Mesenchymal stem cell (in vitro differentiated cells and primary cell): Measurements from ENCODE around the gene ZNF254.

Experiments
- DNase-seq: peaks from one replicate; pipeline ENCODE4 v3.0.0-alpha.2; 2013
- H2AFZ ChIP-seq: one replicate; pipeline ENCODE4 v1.6.1; 2013; ENCODE audit warnings: low read depth, mild to moderate bottlenecking, control low read depth, inconsistent platforms, low read length, moderate library complexity
- H2AK5ac ChIP-seq: 2 replicates; pipeline ENCODE4 v1.6.1; 2013; ENCODE audit warnings: low read length, moderate library complexity, mild to moderate bottlenecking, inconsistent platforms; ENCODE audit not compliant: severe bottlenecking
- H2BK120ac ChIP-seq: one replicate; pipeline ENCODE4 v1.6.1; 2013; ENCODE audit warnings: low read depth, mild to moderate bottlenecking, inconsistent platforms, low read length, moderate library complexity
- H2BK12ac ChIP-seq, 2 experiments: one replicate each; pipeline ENCODE4 v1.6.1; 2013; ENCODE audit warnings: inconsistent platforms in 2 of 2, low read length in 2 of 2, mild to moderate bottlenecking in 2 of 2, moderate library complexity in 2 of 2, control low read depth in 1 of 2
- H2BK15ac ChIP-seq: one replicate; pipeline ENCODE4 v1.6.1; 2013; ENCODE audit warnings: mild to moderate bottlenecking, low read depth, inconsistent platforms; ENCODE audit not compliant: poor library complexity, severe bottlenecking
- H2BK5ac ChIP-seq: 2 replicates; pipeline ENCODE4 v1.6.1; 2013; ENCODE audit warnings: low read depth, mild to moderate bottlenecking, low read length, control low read depth, inconsistent platforms; ENCODE audit not compliant: poor library complexity, severe bottlenecking
- H3K14ac ChIP-seq, 2 experiments: one replicate each; pipeline ENCODE4 v1.6.1; 2013; ENCODE audit warnings: inconsistent platforms in 2 of 2, low read length in 2 of 2, control low read depth in 1 of 2, mild to moderate bottlenecking in 1 of 2, moderate library complexity in 1 of 2
- H3K18ac ChIP-seq, 2 experiments: one replicate each; pipeline ENCODE4 v1.6.1; 2013; ENCODE audit warnings: inconsistent platforms in 2 of 2, low read length in 2 of 2, control low read depth in 1 of 2, low read depth in 1 of 2, mild to moderate bottlenecking in 1 of 2
- H3K23ac ChIP-seq, 2 experiments: one replicate each; pipeline ENCODE4 v1.6.1; 2013; ENCODE audit warnings: inconsistent platforms in 2 of 2, low read length in 2 of 2, mild to moderate bottlenecking in 2 of 2, moderate library complexity in 2 of 2, control low read depth in 1 of 2
- H3K27ac ChIP-seq: 2 replicates; pipeline ENCODE4 v1.5.1; 2013; ENCODE audit warnings: mild to moderate bottlenecking, moderate library complexity, low read length, control low read depth, inconsistent platforms; ENCODE audit not compliant: poor library complexity, severe bottlenecking
- H3K27me3 ChIP-seq, 2 experiments: 2 replicates each; pipeline versions ENCODE4 v1.6.1 to v1.7.0; 2013; ENCODE audit warnings: low read length in 2 of 2, mild to moderate bottlenecking in 2 of 2, moderate library complexity in 2 of 2, control low read depth in 1 of 2, inconsistent platforms in 1 of 2; ENCODE audit not compliant: control insufficient read depth in 1 of 2, insufficient read depth in 1 of 2
- H3K36me3 ChIP-seq, 2 experiments: 2 replicates each; pipeline versions ENCODE4 v1.6.1 to v1.7.0; 2013; ENCODE audit warnings: low read length in 2 of 2, control low read depth in 1 of 2, inconsistent platforms in 1 of 2, low read depth in 1 of 2, mild to moderate bottlenecking in 1 of 2; ENCODE audit not compliant: insufficient read depth in 2 of 2, control insufficient read depth in 1 of 2
- H3K4ac ChIP-seq, 2 experiments: one replicate each; pipeline ENCODE4 v1.6.1; 2013; ENCODE audit warnings: inconsistent platforms in 2 of 2, low read length in 2 of 2, mild to moderate bottlenecking in 2 of 2, moderate library complexity in 2 of 2, control low read depth in 1 of 2, low read depth in 1 of 2
- H3K4me1 ChIP-seq: 2 replicates; pipeline ENCODE4 v1.6.1; 2013; ENCODE audit warnings: low read depth, low read length, control low read depth; ENCODE audit not compliant: control insufficient read depth, insufficient read depth
- H3K4me2 ChIP-seq: 2 replicates; pipeline ENCODE4 v1.6.1; 2013; ENCODE audit warnings: low read length, mild to moderate bottlenecking, inconsistent platforms; ENCODE audit not compliant: poor library complexity, severe bottlenecking
- H3K4me3 ChIP-seq, 2 experiments: 2 replicates each; pipeline versions ENCODE4 v1.5.1 to v1.7.0; 2013; ENCODE audit warnings: low read length in 2 of 2, mild to moderate bottlenecking in 2 of 2, control low read depth in 1 of 2, low read depth in 1 of 2; ENCODE audit not compliant: insufficient read depth in 1 of 2
- H3K79me1 ChIP-seq: replicated peaks from 2 replicates; pipeline ENCODE4 v1.6.1; 2013; ENCODE audit warnings: mild to moderate bottlenecking, control low read depth, low read length, inconsistent platforms; ENCODE audit not compliant: poor library complexity, severe bottlenecking
- H3K9ac ChIP-seq: 2 replicates; pipeline ENCODE4 v1.7.0; 2013; ENCODE audit warnings: mild to moderate bottlenecking, low read length, moderate library complexity
- H3K9me3 ChIP-seq: 2 replicates; pipeline ENCODE4 v1.7.0; 2013; ENCODE audit warnings: mild to moderate bottlenecking, low read length; ENCODE audit not compliant: control insufficient read depth
- H4K8ac ChIP-seq: one replicate; pipeline ENCODE4 v1.6.1; 2013; ENCODE audit warnings: inconsistent platforms, mild to moderate bottlenecking, low read length, moderate library complexity
- H4K91ac ChIP-seq: one replicate; pipeline ENCODE4 v1.6.1; 2013; ENCODE audit warnings: mild to moderate bottlenecking, low read length, inconsistent platforms
- WGBS: methylation state at CpG from one replicate; pipeline ENCODE4 v1.1.7; 2013; ENCODE audit warnings: mixed read lengths; 5-methylcytosine and 5-hydroxymethylcytosine counted together

Gene ZNF254

GRCh38 chr19:24140099-24140498 is 53.1 kb downstream of the ZNF254 start:
- H3K79me1 ChIP-seq: peaks cover 14% of the 10 kb centered on the region
- peak; percentile 28 for DNase-seq
- H2AK5ac ChIP-seq: no peak overlapping the region
- no peak overlapping the region for H2BK120ac ChIP-seq
- H2BK12ac ChIP-seq: no peak overlapping the region
- H3K4me1 ChIP-seq: no peaks in the 10 kb centered on the region
- no peak overlapping the region for H3K14ac ChIP-seq
- no peak overlapping the region for H3K9ac ChIP-seq
- H2BK5ac ChIP-seq: no peak overlapping the region
- H2AFZ ChIP-seq: no peak overlapping the region
- H3K9me3 ChIP-seq: peaks cover 82% of the 10 kb centered on the region
- H3K27ac ChIP-seq: no peak overlapping the region
- H2BK15ac ChIP-seq: no peak overlapping the region
- H3K23ac ChIP-seq: no peak overlapping the region
- H4K91ac ChIP-seq: no peak overlapping the region
- no peaks in the 10 kb centered on the region for H3K27me3 ChIP-seq
- H3K36me3 ChIP-seq: peaks cover 2 to 24% of the 10 kb centered on the region in 2 experiments
- H4K8ac ChIP-seq: no peak overlapping the region
- WGBS: 100% methylated on average over 1 of the region's 3 CpGs
- peak overlapping the region in 1 of 2 experiments; percentile 29 for H3K4me3 ChIP-seq
- H3K18ac ChIP-seq: no peak overlapping the region
- no peak overlapping the region for H3K4me2 ChIP-seq
- no peak overlapping the region for H3K4ac ChIP-seq

GRCh38 chr19:24140591-24140990 is 53.6 kb downstream of the ZNF254 start:
- no peak overlapping the region for H3K4ac ChIP-seq

GRCh38 chr19:24141612-24142011 is 54.6 kb downstream of the ZNF254 start:
- no peak overlapping the region for H2AK5ac ChIP-seq

More at GRCh38 chr19:24140591-24140990, 53.6 kb downstream of the ZNF254 start:
- peaks cover 14% of the 10 kb centered on the region for H3K79me1 ChIP-seq
- peaks cover 80% of the 10 kb centered on the region for H3K9me3 ChIP-seq
- no peak overlapping the region for H4K8ac ChIP-seq
- H3K4me1 ChIP-seq: no peaks in the 10 kb centered on the region
- H2AFZ ChIP-seq: no peak overlapping the region
- no peak overlapping the region for H3K14ac ChIP-seq
- DNase-seq: no peak
- H2BK5ac ChIP-seq: no peak overlapping the region
- H3K23ac ChIP-seq: no peak overlapping the region
- no peak overlapping the region for H3K27ac ChIP-seq
- no peak overlapping the region for H2AK5ac ChIP-seq
- H2BK120ac ChIP-seq: no peak overlapping the region
- no peaks in the 10 kb centered on the region for H3K27me3 ChIP-seq
- no peak overlapping the region for H3K9ac ChIP-seq
- H3K36me3 ChIP-seq: peaks cover 2 to 24% of the 10 kb centered on the region in 2 experiments
- H2BK12ac ChIP-seq: no peak overlapping the region
- no peak overlapping the region for H2BK15ac ChIP-seq
- no peak overlapping the region for H4K91ac ChIP-seq
- H3K18ac ChIP-seq: no peak overlapping the region
- H3K4me2 ChIP-seq: no peak overlapping the region
- peak overlapping the region in 1 of 2 experiments; percentile 29 for H3K4me3 ChIP-seq

GRCh38 chr19:24142771-24143170 is 55.8 kb downstream of the ZNF254 start:
- Histone ChIP-seq H3K18ac (no peak overlapping the region), H3K23ac (no peak overlapping the region), H3K27ac (no peak overlapping the region), H2AFZ (no peak overlapping the region), H4K91ac (no peak overlapping the region), H3K4me3 (no peak overlapping the region), H2BK12ac (no peak overlapping the region), H2BK15ac (no peak overlapping the region), H3K4ac (no peak overlapping the region), H3K79me1 (peaks cover 4% of the 10 kb centered on the region), H3K36me3 (peaks cover 2 to 14% of the 10 kb centered on the region in 2 experiments), H3K9me3 (peaks cover 74% of the 10 kb centered on the region), H2BK5ac (no peak overlapping the region), H3K4me1 (no peaks in the 10 kb centered on the region), H2BK120ac (no peak overlapping the region), H3K4me2 (no peak overlapping the region), H3K14ac (no peak overlapping the region), H4K8ac (no peak overlapping the region), H3K27me3 (no peaks in the 10 kb centered on the region), H3K9ac (no peak overlapping the region), H2AK5ac (no peak overlapping the region)
- no peak for DNase-seq
- 100% methylated on average over 1 of the region's 3 CpGs for WGBS

More at GRCh38 chr19:24141612-24142011, 54.6 kb downstream of the ZNF254 start:
- no peak overlapping the region for H3K18ac ChIP-seq
- no peak overlapping the region for H3K4ac ChIP-seq
- no peak overlapping the region for H2BK12ac ChIP-seq
- peaks cover 2 to 24% of the 10 kb centered on the region in 2 experiments for H3K36me3 ChIP-seq
- H3K79me1 ChIP-seq: peaks cover 14% of the 10 kb centered on the region
- no peak overlapping the region for H4K8ac ChIP-seq
- no peak overlapping the region for H2BK15ac ChIP-seq
- no peak overlapping the region for H2BK5ac ChIP-seq
- H4K91ac ChIP-seq: no peak overlapping the region
- H3K27ac ChIP-seq: no peak overlapping the region
- H3K23ac ChIP-seq: no peak overlapping the region
- no peak overlapping the region for H3K4me3 ChIP-seq
- H3K14ac ChIP-seq: no peak overlapping the region
- no peak for DNase-seq
- H3K4me2 ChIP-seq: no peak overlapping the region
- peaks cover 78% of the 10 kb centered on the region for H3K9me3 ChIP-seq
- H2AFZ ChIP-seq: no peak overlapping the region
- H2BK120ac ChIP-seq: no peak overlapping the region
- H3K4me1 ChIP-seq: no peaks in the 10 kb centered on the region
- H3K27me3 ChIP-seq: no peaks in the 10 kb centered on the region
- H3K9ac ChIP-seq: no peak overlapping the region
